Measurements from ENCODE around the gene CD44. TPM values are rescaled to one million over a fixed set of nuclear protein-coding genes. Genes with fewer than 3 reads are reported as not detected.

CD44 gene
- polyA plus RNA-seq, 1 donor from 2014 or later: 0.77 TPM

DNA sequence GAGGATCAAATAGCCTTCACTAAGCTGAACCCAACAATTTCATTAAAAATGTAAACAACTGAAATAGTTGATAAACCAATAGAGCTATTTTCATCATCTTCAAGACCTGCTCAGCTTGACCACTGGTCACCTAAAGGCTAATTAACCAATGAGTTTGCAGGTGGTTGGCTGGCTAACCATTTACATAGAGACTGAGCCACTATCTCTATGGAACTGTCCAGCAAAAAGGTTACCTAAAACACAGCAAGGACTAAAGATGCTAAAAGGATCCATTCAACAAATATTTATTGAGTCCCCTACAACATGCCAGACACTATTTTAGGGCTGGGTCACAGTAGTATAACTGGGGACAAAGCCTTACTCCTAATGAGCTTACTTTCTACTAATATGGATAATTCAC, 123.8 kb downstream of the CD44 start:
- TF ChIP-seq EP300 (conservative IDR thresholded peaks at IDR 0.05; ENCODE audit: poor library complexity, severe bottlenecking): no peak
- TF ChIP-seq RAD21 (conservative IDR thresholded peaks at IDR 0.05): no peak
- no peak for TF ChIP-seq POLR2AphosphoS5 (IDR thresholded peaks at IDR 0.05)
- TF ChIP-seq, protein P1, sequence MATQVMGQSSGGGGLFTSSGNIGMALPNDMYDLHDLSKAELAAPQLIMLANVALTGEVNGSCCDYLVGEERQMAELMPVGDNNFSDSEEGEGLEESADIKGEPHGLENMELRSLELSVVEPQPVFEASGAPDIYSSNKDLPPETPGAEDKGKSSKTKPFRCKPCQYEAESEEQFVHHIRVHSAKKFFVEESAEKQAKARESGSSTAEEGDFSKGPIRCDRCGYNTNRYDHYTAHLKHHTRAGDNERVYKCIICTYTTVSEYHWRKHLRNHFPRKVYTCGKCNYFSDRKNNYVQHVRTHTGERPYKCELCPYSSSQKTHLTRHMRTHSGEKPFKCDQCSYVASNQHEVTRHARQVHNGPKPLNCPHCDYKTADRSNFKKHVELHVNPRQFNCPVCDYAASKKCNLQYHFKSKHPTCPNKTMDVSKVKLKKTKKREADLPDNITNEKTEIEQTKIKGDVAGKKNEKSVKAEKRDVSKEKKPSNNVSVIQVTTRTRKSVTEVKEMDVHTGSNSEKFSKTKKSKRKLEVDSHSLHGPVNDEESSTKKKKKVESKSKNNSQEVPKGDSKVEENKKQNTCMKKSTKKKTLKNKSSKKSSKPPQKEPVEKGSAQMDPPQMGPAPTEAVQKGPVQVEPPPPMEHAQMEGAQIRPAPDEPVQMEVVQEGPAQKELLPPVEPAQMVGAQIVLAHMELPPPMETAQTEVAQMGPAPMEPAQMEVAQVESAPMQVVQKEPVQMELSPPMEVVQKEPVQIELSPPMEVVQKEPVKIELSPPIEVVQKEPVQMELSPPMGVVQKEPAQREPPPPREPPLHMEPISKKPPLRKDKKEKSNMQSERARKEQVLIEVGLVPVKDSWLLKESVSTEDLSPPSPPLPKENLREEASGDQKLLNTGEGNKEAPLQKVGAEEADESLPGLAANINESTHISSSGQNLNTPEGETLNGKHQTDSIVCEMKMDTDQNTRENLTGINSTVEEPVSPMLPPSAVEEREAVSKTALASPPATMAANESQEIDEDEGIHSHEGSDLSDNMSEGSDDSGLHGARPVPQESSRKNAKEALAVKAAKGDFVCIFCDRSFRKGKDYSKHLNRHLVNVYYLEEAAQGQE (IDR thresholded peaks at IDR 0.05; ENCODE audit: borderline replicate concordance): no peak
- no peaks in the 10 kb centered on the region for H4K20me1 ChIP-seq (ENCODE audit: insufficient read depth)
- H3K79me2 ChIP-seq (replicated peaks; ENCODE audit: insufficient read depth, low read length): no peaks in the 10 kb centered on the region

DNA sequence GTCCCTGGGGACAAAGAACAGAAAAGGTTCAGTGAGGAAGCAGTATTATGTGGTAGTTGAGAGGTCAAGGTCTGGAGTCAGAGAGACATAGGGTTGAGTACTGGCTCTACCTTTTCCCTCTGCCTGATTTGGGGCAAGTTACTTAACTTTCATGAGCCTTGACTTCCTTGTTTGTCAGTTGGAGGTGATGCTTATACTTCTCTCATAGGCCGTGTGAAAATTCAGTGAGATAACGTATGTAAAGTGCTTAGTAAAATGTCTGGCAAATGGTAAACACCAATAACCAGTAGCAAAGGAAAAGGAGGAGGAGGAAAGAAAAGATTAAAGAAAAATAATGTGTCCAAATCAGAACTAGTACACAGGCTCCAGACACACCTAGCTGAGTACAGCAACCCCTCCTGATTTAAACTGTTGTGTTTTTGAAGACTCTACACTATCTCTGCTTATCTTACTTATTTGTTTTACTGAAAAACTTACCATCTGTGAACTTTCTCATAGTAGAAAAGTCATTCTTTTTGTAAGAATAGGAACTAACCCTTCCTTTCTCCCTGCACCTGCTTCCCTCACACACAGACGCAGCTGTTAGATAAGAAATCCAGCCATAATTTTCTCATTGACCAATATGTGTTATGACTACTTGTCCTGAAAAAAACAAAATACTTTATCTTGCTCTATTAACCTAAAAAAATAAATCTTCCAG, 126.9 kb downstream of the CD44 start:
- no peak overlapping the region for H3K27ac ChIP-seq (ENCODE audit: low read length)
- H3K36me3 ChIP-seq (ENCODE audit: insufficient read depth, low read length): no peaks in the 10 kb centered on the region
- H3F3A ChIP-seq (ENCODE audit: insufficient read depth, low read length, poor library complexity, severe bottlenecking): no peaks in the 10 kb centered on the region
- no peak overlapping the region for H3K9ac ChIP-seq (ENCODE audit: low read length)
- H3K79me2 ChIP-seq (replicated peaks; ENCODE audit: insufficient read depth, low read length): no peaks in the 10 kb centered on the region
- H3K4me2 ChIP-seq (ENCODE audit: low read length): no peak overlapping the region
- H3K9me2 ChIP-seq (ENCODE audit: insufficient read depth, low read length): no peaks in the 10 kb centered on the region
- H2AFZ ChIP-seq (ENCODE audit: low read depth, low read length): no peak overlapping the region
- H4K20me1 ChIP-seq (ENCODE audit: insufficient read depth): no peaks in the 10 kb centered on the region
- no peak overlapping the region for H3K4me3 ChIP-seq (ENCODE audit: low read length)
- TF ChIP-seq TAF1 (IDR thresholded peaks at IDR 0.05; ENCODE audit: low read depth) (no peak), SMC3 (conservative IDR thresholded peaks at IDR 0.05; ENCODE audit: poor library complexity) (no peak), POLR2AphosphoS5 (IDR thresholded peaks at IDR 0.05) (no peak), MXI1 (conservative IDR thresholded peaks at IDR 0.05; ENCODE audit: poor library complexity, severe bottlenecking) (no peak), EP300 (conservative IDR thresholded peaks at IDR 0.05; ENCODE audit: poor library complexity, severe bottlenecking) (no peak), RAD21 (conservative IDR thresholded peaks at IDR 0.05) (no peak), EZH2 (IDR thresholded peaks at IDR 0.05; ENCODE audit: borderline replicate concordance, insufficient read depth, low read length, poor library complexity, severe bottlenecking) (no peak)
- TF ChIP-seq, protein P2, sequence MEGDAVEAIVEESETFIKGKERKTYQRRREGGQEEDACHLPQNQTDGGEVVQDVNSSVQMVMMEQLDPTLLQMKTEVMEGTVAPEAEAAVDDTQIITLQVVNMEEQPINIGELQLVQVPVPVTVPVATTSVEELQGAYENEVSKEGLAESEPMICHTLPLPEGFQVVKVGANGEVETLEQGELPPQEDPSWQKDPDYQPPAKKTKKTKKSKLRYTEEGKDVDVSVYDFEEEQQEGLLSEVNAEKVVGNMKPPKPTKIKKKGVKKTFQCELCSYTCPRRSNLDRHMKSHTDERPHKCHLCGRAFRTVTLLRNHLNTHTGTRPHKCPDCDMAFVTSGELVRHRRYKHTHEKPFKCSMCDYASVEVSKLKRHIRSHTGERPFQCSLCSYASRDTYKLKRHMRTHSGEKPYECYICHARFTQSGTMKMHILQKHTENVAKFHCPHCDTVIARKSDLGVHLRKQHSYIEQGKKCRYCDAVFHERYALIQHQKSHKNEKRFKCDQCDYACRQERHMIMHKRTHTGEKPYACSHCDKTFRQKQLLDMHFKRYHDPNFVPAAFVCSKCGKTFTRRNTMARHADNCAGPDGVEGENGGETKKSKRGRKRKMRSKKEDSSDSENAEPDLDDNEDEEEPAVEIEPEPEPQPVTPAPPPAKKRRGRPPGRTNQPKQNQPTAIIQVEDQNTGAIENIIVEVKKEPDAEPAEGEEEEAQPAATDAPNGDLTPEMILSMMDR (IDR thresholded peaks at IDR 0.05; ENCODE audit: poor library complexity, severe bottlenecking): no peak
- TF ChIP-seq, protein P1 (IDR thresholded peaks at IDR 0.05; ENCODE audit: borderline replicate concordance): no peak
- no peaks in the 10 kb centered on the region for H3K27me3 ChIP-seq (ENCODE audit: insufficient read depth, low read depth, low read length)
- no peaks in the 10 kb centered on the region for H3K9me3 ChIP-seq (ENCODE audit: low read length)

More for the DNA sequence above, 123.8 kb downstream of the CD44 start:
- Histone ChIP-seq H3K27me3 (ENCODE audit: insufficient read depth, low read depth, low read length) (no peaks in the 10 kb centered on the region), H3K4me2 (ENCODE audit: low read length) (no peak overlapping the region), H3K4me3 (ENCODE audit: low read length) (no peak overlapping the region), H3K9ac (ENCODE audit: low read length) (no peak overlapping the region), H3K36me3 (ENCODE audit: insufficient read depth, low read length) (no peaks in the 10 kb centered on the region), H3K27ac (ENCODE audit: low read length) (no peak overlapping the region), H3K9me2 (ENCODE audit: insufficient read depth, low read length) (no peaks in the 10 kb centered on the region), H3F3A (ENCODE audit: insufficient read depth, low read length, poor library complexity, severe bottlenecking) (no peaks in the 10 kb centered on the region), H3K9me3 (ENCODE audit: low read length) (no peaks in the 10 kb centered on the region), H2AFZ (ENCODE audit: low read depth, low read length) (no peak overlapping the region)
